C1 segment of cervical spinal cord (tissue), 14 donors: ENCODE data around the gene SRPX2.
A peak's percentile ranks its signal among the peaks of the same experiment; 100 is the strongest.

Experiments
- DNase-seq, 14 donors: peaks; one replicate each; lab custom pipeline; 2025; lab: John Stamatoyannopoulos, UW

Gene SRPX2

GRCh38 chrX:100643956-100644860 lies at the start of gene SRPX2:
Gene SRPX2, plus strand, starts transcription at chrX:100644199. Its CDS starts 2,124 bp downstream, at chrX:100646323.
- peak in 1 of 14 donors; percentile 5 for DNase-seq

GRCh38 chrX:100596601-100597000 lies 47.4 kb upstream of the SRPX2 start:
- no peak for DNase-seq

GRCh38 chrX:100599456-100599855 lies 44.5 kb upstream of the SRPX2 start:
- DNase-seq = no peak

GRCh38 chrX:100600340-100600739 lies 43.7 kb upstream of the SRPX2 start:
- no peak for DNase-seq

GRCh38 chrX:100600758-100601157 lies 43.2 kb upstream of the SRPX2 start:
- no peak for DNase-seq

GRCh38 chrX:100606753-100607152 lies 37.2 kb upstream of the SRPX2 start:
- no peak for DNase-seq

- DNase-seq = no peak
Observed at GRCh38 chrX:100609591-100609990, 34.4 kb upstream of the SRPX2 start.

GRCh38 chrX:100611951-100612350 lies 32.0 kb upstream of the SRPX2 start:
- DNase-seq = no peak

- no peak for DNase-seq
Observed at GRCh38 chrX:100615005-100615404, 29.0 kb upstream of the SRPX2 start.

- no peak for DNase-seq
Observed at GRCh38 chrX:100623001-100623400, 21.0 kb upstream of the SRPX2 start.

- no peak for DNase-seq
Observed at GRCh38 chrX:100625985-100626491, 18.0 kb upstream of the SRPX2 start.

GRCh38 chrX:100635040-100635439 lies 9.0 kb upstream of the SRPX2 start:
- no peak for DNase-seq

- DNase-seq = no peak
Observed at GRCh38 chrX:100635989-100636320, 8.0 kb upstream of the SRPX2 start.

- DNase-seq = peak in 11 of 14 donors; percentile 3 to 45 (median 23)
Observed at GRCh38 chrX:100636321-100636991, 7.5 kb upstream of the SRPX2 start, which contains the start of gene TSPAN6. Gene TSPAN6, minus strand, starts transcription at chrX:100636806. Its CDS starts 112 bp downstream, at chrX:100636694.

- no peak for DNase-seq
Observed at GRCh38 chrX:100642290-100642689, 1.7 kb upstream of the SRPX2 start.

GRCh38 chrX:100643212-100643611 lies 787 bp upstream of the SRPX2 start:
- DNase-seq = no peak

- DNase-seq = no peak
Observed at GRCh38 chrX:100645106-100645505, 1.1 kb downstream of the SRPX2 start.

GRCh38 chrX:100647095-100647494 lies 3.1 kb downstream of the SRPX2 start:
- no peak for DNase-seq

- no peak for DNase-seq
Observed at GRCh38 chrX:100647739-100648138, 3.7 kb downstream of the SRPX2 start.

- no peak for DNase-seq
Observed at GRCh38 chrX:100648458-100649417, 4.7 kb downstream of the SRPX2 start.
